Tibial nerve (tissue), 3 donors: ENCODE results near the gene NEK11.

ENCODE experiments used
- POLR2A ChIP-seq, 2 donors: fragments of 450-650 bp; IDR thresholded peaks; one replicate each; pipeline ENCODE4 v1.6.1; 2017; ENCODE audit warnings: antibody characterized with exemption in 2 of 2, mild to moderate bottlenecking in 2 of 2, moderate library complexity in 2 of 2
- TF ChIP-seq, protein P1 (sequence below), 5 experiments: fragments of 200-600 bp in 3 of 5; fragments of 450-650 bp in 2 of 5; sonication (generic) in 3 of 5; IDR thresholded peaks; one replicate each; pipeline ENCODE4 v1.5.1; 2016 to 2019; ENCODE audit warnings: antibody characterized with exemption in 5 of 5, mild to moderate bottlenecking in 3 of 5, moderate library complexity in 2 of 5

DNA sequence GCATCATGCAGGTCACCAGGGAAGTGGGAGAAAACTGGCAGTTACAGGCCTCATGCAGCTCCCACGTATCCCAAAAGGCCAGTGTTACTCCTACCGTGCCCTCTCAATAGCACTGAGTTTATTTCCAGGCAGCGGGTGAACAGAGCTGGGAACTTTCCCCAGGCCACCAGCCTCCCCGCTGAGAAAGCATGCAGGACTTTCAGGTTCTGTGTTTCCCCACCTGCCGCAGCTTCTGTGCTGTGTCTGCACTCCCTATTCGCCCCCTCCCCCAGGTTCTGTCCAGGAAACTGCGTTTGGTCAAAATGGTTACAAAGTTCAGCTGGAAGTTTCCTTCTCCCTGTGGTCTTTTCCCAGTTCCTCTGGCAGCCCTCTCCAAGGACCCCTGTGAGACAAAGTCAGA lies 21.4 kb downstream of the NEK11 start:
- no peak for TF ChIP-seq POLR2A (IDR thresholded peaks at IDR 0.05)
- TF ChIP-seq, protein P1, sequence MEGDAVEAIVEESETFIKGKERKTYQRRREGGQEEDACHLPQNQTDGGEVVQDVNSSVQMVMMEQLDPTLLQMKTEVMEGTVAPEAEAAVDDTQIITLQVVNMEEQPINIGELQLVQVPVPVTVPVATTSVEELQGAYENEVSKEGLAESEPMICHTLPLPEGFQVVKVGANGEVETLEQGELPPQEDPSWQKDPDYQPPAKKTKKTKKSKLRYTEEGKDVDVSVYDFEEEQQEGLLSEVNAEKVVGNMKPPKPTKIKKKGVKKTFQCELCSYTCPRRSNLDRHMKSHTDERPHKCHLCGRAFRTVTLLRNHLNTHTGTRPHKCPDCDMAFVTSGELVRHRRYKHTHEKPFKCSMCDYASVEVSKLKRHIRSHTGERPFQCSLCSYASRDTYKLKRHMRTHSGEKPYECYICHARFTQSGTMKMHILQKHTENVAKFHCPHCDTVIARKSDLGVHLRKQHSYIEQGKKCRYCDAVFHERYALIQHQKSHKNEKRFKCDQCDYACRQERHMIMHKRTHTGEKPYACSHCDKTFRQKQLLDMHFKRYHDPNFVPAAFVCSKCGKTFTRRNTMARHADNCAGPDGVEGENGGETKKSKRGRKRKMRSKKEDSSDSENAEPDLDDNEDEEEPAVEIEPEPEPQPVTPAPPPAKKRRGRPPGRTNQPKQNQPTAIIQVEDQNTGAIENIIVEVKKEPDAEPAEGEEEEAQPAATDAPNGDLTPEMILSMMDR (IDR thresholded peaks at IDR 0.05): no peak
